Stomach (tissue), 4 donors: ENCODE measurements around the gene TYRO3.

ENCODE experiments used
- EP300 ChIP-seq: sonication (generic); formaldehyde crosslinking; IDR thresholded peaks from one replicate; pipeline ENCODE4 v1.6.1; 2017; ENCODE audit warnings: antibody characterized with exemption
- POLR2A ChIP-seq, 4 donors: fragments of 450-650 bp; IDR thresholded peaks; one replicate each; pipeline ENCODE4 v1.6.1; 2016; ENCODE audit warnings: antibody characterized with exemption in 4 of 4, control low read depth in 2 of 4, mild to moderate bottlenecking in 1 of 4, moderate library complexity in 1 of 4
- POLR2AphosphoS5 ChIP-seq, 3 donors: sonication (generic); formaldehyde crosslinking; IDR thresholded peaks; one replicate each; pipeline ENCODE4 v1.6.1; 2016; ENCODE audit warnings: antibody characterized with exemption in 3 of 3
- TF ChIP-seq, protein P1 (sequence below), 7 experiments: fragments of 450-650 bp in 4 of 7; fragments of 200-600 bp in 3 of 7; sonication (generic) in 3 of 7; IDR thresholded peaks; one replicate each; pipeline ENCODE4 v1.5.1; 2016 to 2019; ENCODE audit warnings: antibody characterized with exemption in 7 of 7, control low read depth in 2 of 7, mild to moderate bottlenecking in 1 of 7

DNA sequence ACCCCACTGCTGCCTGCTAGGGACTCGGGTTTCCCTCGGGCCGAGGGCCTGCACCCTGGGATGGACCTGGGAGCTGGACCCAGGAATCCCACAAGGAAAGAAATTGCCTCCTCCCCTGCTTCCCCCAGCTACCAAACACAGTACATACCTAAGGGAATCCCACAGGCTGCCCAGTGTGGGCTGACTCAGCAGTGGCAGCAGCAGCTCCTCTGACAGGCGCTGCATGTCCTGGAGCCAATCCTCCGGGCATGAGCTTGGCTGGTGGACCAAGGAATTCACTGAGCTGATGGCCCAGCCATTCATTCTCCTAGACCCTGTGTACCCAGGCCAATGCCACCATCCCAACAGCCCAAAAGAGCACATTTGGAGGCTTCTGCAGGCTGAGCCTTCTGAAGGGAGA is 35.9 kb upstream of the TYRO3 start:
- TF ChIP-seq, protein P1, sequence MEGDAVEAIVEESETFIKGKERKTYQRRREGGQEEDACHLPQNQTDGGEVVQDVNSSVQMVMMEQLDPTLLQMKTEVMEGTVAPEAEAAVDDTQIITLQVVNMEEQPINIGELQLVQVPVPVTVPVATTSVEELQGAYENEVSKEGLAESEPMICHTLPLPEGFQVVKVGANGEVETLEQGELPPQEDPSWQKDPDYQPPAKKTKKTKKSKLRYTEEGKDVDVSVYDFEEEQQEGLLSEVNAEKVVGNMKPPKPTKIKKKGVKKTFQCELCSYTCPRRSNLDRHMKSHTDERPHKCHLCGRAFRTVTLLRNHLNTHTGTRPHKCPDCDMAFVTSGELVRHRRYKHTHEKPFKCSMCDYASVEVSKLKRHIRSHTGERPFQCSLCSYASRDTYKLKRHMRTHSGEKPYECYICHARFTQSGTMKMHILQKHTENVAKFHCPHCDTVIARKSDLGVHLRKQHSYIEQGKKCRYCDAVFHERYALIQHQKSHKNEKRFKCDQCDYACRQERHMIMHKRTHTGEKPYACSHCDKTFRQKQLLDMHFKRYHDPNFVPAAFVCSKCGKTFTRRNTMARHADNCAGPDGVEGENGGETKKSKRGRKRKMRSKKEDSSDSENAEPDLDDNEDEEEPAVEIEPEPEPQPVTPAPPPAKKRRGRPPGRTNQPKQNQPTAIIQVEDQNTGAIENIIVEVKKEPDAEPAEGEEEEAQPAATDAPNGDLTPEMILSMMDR (IDR thresholded peaks at IDR 0.05): no peak
- no peak for TF ChIP-seq POLR2A (IDR thresholded peaks at IDR 0.05)
- TF ChIP-seq EP300: no peak
- TF ChIP-seq POLR2AphosphoS5 (IDR thresholded peaks at IDR 0.05): no peak
